Ovary (tissue), 9 donors: ENCODE results near the gene ZNF891. TPM values are rescaled to one million over a fixed set of nuclear protein-coding genes. Genes with fewer than 3 reads are reported as not detected.

Source experiments
- DNase-seq, 5 donors: peaks; one replicate each; pipeline ENCODE4 v3.0.0-alpha.2; 2019 to 2020
- H3K27ac ChIP-seq, 2 donors: fragments of 200-600 bp; one replicate each; pipeline versions ENCODE4 v1.5.1 to v1.8.0; 2019 to 2022
- H3K27me3 ChIP-seq: fragments of 200-600 bp; one replicate; pipeline ENCODE4 v1.8.0; 2022
- H3K36me3 ChIP-seq: fragments of 200-600 bp; sonication (generic); one replicate; pipeline ENCODE4 v1.5.1; 2019
- H3K4me1 ChIP-seq: one replicate; pipeline ENCODE4 v1.8.1; 2013; ENCODE audit warnings: mild to moderate bottlenecking, moderate library complexity; ENCODE audit not compliant: insufficient read depth
- H3K4me3 ChIP-seq: fragments of 200-600 bp; sonication (generic); one replicate; pipeline ENCODE4 v1.5.1; 2017
- H3K9me3 ChIP-seq, 2 donors: fragments of 200-600 bp in 1 of 2; sonication (generic) in 1 of 2; one replicate each; pipeline versions ENCODE4 v1.5.1 to v1.8.1; 2013 to 2019; ENCODE audit warnings: mild to moderate bottlenecking in 1 of 2, moderate library complexity in 1 of 2
- CTCF ChIP-seq, 3 donors: fragments of 450-650 bp in 2 of 3; fragments of 200-600 bp in 1 of 3; IDR thresholded peaks; one replicate each; pipeline versions ENCODE4 v1.5.1 to v1.8.0; 2016 to 2022; ENCODE audit warnings: antibody characterized with exemption in 3 of 3, mild to moderate bottlenecking in 1 of 3
- EP300 ChIP-seq: sonication (generic); formaldehyde crosslinking; IDR thresholded peaks from one replicate; pipeline ENCODE4 v1.6.1; 2017; ENCODE audit warnings: antibody characterized with exemption
- POLR2A ChIP-seq: fragments of 450-650 bp; IDR thresholded peaks from one replicate; pipeline ENCODE4 v1.6.1; 2017; ENCODE audit warnings: antibody characterized with exemption, mild to moderate bottlenecking, moderate library complexity
- WGBS, 3 donors: extraction: QIAGEN DNeasy Blood & Tissue Kit in 1 of 3; methylation state at CpG; one replicate each; pipeline versions ENCODE4 v1.1.5 to v1.1.7; 2013 to 2017; 5-methylcytosine and 5-hydroxymethylcytosine counted together
- intact Hi-C, 4 donors: fragments of 100-400 bp; cut with DNase I; formaldehyde crosslinking; loops; one replicate each; pipeline versions ENCODE4 v1.11.0 to v1.15.1; 2022 to 2023
- polyA plus RNA-seq, 2 donors: library from polyadenylated mRNA; stranded (reverse); fragments of 200-250 nt in 1 of 2; fragments of 350-450 nt in 1 of 2; fragmentation: Illumina TruSeq in 1 of 2; extraction: RNeasy Lipid Tissue Mini Kit (QIAGEN cat#74804) in 1 of 2; gene quantifications; one replicate each; pipeline ENCODE4 v1.2.3, GENCODE V29; 2013 to 2014
- total RNA-seq, 7 donors: library from RNA; depleted of rRNA in 2 of 7; stranded (reverse); fragments of >200 nt in 2 of 7; fragmentation: NEBNext Ultra II Directional in 3 of 7; extraction: Animal tissue kit (Norgen Biotek cat#: 25700) in 3 of 7; gene quantifications; one replicate each; pipeline versions ENCODE4 v1.1.0 to v1.2.4, GENCODE V29; 2016 to 2023
- donor health status: DM: no; HTN: no; CAD: no; lungs with moderate emphysema.
- donor health status: DM: no; HTN: no; CAD: no.
- donor health status: Bipolar disorder and iron deficiency.
- donor health status: DM: yes; HTN: yes; CAD: no.
- donor health status: DM: no; HTN: no; CAD: no.
- donor health status: DM: yes; HTN: yes; CAD: no.

The ZNF891 gene
- total and polyA plus RNA-seq, 9 donors: 1.2 to 5.5 (median 4.6) TPM

- WGBS, 3 donors: 93 to 99% (median 95%) methylated on average over 2 of the region's 2 CpGs
- no peak for DNase-seq
- TF ChIP-seq EP300 (no peak), CTCF (IDR thresholded peaks at IDR 0.05) (no peak), POLR2A (no peak)
- Histone ChIP-seq H3K36me3 (peaks cover 3% of the 10 kb centered on the region), H3K4me1 (no peaks in the 10 kb centered on the region), H3K9me3 (peaks cover 15 to 71% of the 10 kb centered on the region in 2 donors), H3K27ac (no peak overlapping the region), H3K4me3 (no peak overlapping the region), H3K27me3 (no peaks in the 10 kb centered on the region)
- intact Hi-C loops: no loop called here
Measured at GRCh38 chr12:133156125-133156690, 26.1 kb upstream of the ZNF891 start.

GRCh38 chr12:133145981-133146380 is 15.9 kb upstream of the ZNF891 start:
- peaks cover 2 to 55% of the 10 kb centered on the region in 2 donors for H3K9me3 ChIP-seq
- intact Hi-C loops: no loop called here
- TF ChIP-seq CTCF (IDR thresholded peaks at IDR 0.05) (no peak), POLR2A (no peak), EP300 (no peak)
- no peak overlapping the region for H3K4me3 ChIP-seq
- peaks cover 3% of the 10 kb centered on the region for H3K36me3 ChIP-seq
- H3K4me1 ChIP-seq: no peaks in the 10 kb centered on the region
- DNase-seq: no peak
- H3K27me3 ChIP-seq: no peaks in the 10 kb centered on the region
- WGBS, 3 donors: 95 to 98% (median 98%) methylated on average over 2 of the region's 2 CpGs
- no peak overlapping the region for H3K27ac ChIP-seq

- no peak overlapping the region for H3K27ac ChIP-seq
- intact Hi-C loops: no loop called here
- peaks cover 0 to 63% of the 10 kb centered on the region in 2 donors for H3K9me3 ChIP-seq
- TF ChIP-seq CTCF (IDR thresholded peaks at IDR 0.05): no peak
- no peak for TF ChIP-seq EP300
- TF ChIP-seq POLR2A: no peak
- H3K4me1 ChIP-seq: no peaks in the 10 kb centered on the region
- H3K4me3 ChIP-seq: no peak overlapping the region
- no peak for DNase-seq
- H3K27me3 ChIP-seq: no peaks in the 10 kb centered on the region
- WGBS, 3 donors: 96 to 97% (median 97%) methylated on average over 2 of the region's 2 CpGs
- H3K36me3 ChIP-seq: no peaks in the 10 kb centered on the region
Measured at GRCh38 chr12:133135747-133136146, 5.7 kb upstream of the ZNF891 start.

- Histone ChIP-seq H3K36me3 (no peaks in the 10 kb centered on the region), H3K9me3 (peaks cover 3 to 44% of the 10 kb centered on the region in 2 donors), H3K27ac (peak overlapping the region; percentile 95), H3K4me1 (no peaks in the 10 kb centered on the region), H3K4me3 (peak overlapping the region; percentile 80), H3K27me3 (no peaks in the 10 kb centered on the region)
- intact Hi-C loops: no loop called here
- no peak for TF ChIP-seq POLR2A
- no peak for TF ChIP-seq EP300
- TF ChIP-seq CTCF (IDR thresholded peaks at IDR 0.05): no peak
- 0 to 2% (median 1%) methylated on average over 17 of the region's 17 CpGs for WGBS, 3 donors
- peak; percentile 29 to 64 (median 52) for DNase-seq
Measured at GRCh38 chr12:133130808-133131128, 694 bp upstream of the ZNF891 start.
